ENCODE data around the gene VAC14. TPM values are rescaled to one million over a fixed set of nuclear protein-coding genes. Genes with fewer than 3 reads are reported as not detected.

VAC14 gene
- total RNA-seq, 1 donor from 2014 or later = 52.2 TPM

DNA sequence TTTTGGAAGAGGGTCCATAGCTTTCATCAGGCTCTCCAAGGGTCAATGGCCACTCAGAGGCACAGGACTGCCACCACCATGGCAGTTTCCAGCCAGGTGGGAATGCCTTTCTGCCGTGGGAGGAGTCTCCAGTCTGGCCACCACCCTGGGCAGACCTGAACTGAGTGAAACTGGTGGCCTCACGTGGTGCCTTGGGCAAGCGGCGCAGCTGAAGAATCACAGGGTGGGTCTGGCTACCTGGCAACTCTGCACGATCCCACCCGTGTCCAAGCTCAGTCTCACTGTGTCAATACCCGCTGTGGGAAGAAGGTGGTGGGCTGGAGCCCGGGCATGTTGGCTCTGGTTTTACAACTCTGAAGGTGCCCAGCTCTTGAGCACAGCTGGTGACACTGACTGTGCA lies 31.8 kb downstream of the VAC14 start:
- Histone ChIP-seq H3K36me3 (peaks cover 58% of the 10 kb centered on the region), H3K27me3 (no peaks in the 10 kb centered on the region), H3K4me3 (no peak overlapping the region), H3K27ac (no peak overlapping the region), H3K4me1 (no peaks in the 10 kb centered on the region), H3K9me3 (no peaks in the 10 kb centered on the region)
- TF ChIP-seq, protein P1, sequence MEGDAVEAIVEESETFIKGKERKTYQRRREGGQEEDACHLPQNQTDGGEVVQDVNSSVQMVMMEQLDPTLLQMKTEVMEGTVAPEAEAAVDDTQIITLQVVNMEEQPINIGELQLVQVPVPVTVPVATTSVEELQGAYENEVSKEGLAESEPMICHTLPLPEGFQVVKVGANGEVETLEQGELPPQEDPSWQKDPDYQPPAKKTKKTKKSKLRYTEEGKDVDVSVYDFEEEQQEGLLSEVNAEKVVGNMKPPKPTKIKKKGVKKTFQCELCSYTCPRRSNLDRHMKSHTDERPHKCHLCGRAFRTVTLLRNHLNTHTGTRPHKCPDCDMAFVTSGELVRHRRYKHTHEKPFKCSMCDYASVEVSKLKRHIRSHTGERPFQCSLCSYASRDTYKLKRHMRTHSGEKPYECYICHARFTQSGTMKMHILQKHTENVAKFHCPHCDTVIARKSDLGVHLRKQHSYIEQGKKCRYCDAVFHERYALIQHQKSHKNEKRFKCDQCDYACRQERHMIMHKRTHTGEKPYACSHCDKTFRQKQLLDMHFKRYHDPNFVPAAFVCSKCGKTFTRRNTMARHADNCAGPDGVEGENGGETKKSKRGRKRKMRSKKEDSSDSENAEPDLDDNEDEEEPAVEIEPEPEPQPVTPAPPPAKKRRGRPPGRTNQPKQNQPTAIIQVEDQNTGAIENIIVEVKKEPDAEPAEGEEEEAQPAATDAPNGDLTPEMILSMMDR (IDR thresholded peaks at IDR 0.05) = no peak
- ATAC-seq (no peak), DNase-seq (no peak)
- intact Hi-C loops (cut with DNase I) = no loop called here

DNA sequence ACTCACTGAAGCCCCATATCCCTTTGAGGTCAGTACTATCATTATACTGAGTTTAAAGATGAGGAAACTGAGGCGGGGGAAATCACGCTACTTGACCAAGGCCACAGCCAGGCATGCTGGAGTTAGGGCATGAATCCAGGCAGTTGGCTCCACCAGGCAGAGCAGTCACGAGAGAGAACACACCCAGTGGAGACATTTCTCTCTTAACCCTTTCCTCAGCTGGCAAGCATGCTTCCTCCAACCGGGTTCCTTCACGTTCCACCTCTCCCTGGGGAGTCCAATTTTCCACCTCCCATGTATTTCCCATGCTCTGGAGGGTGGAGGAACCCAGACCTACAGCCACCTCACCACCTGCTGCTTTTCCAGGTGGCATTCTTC lies 32.8 kb downstream of the VAC14 start:
- no peak for ATAC-seq
- Histone ChIP-seq H3K4me1 (no peaks in the 10 kb centered on the region), H3K27ac (no peak overlapping the region), H3K9me3 (no peaks in the 10 kb centered on the region), H3K27me3 (no peaks in the 10 kb centered on the region), H3K4me3 (no peak overlapping the region), H3K36me3 (peaks cover 48% of the 10 kb centered on the region)
- intact Hi-C loops (cut with DNase I) = no loop called here
- no peak for DNase-seq
- TF ChIP-seq, protein P1 (IDR thresholded peaks at IDR 0.05) = no peak

GRCh38 chr16:70767377-70768202 lies 33.4 kb downstream of the VAC14 start:
- no peaks in the 10 kb centered on the region for H3K9me3 ChIP-seq
- ATAC-seq (no peak), DNase-seq (no peak)
- no peak overlapping the region for H3K27ac ChIP-seq
- no peak overlapping the region for H3K4me3 ChIP-seq
- TF ChIP-seq, protein P1 (IDR thresholded peaks at IDR 0.05) = no peak
- peaks cover 45% of the 10 kb centered on the region for H3K36me3 ChIP-seq
- no peaks in the 10 kb centered on the region for H3K27me3 ChIP-seq
- intact Hi-C loops (cut with DNase I) = no loop called here
- H3K4me1 ChIP-seq = no peaks in the 10 kb centered on the region

DNA sequence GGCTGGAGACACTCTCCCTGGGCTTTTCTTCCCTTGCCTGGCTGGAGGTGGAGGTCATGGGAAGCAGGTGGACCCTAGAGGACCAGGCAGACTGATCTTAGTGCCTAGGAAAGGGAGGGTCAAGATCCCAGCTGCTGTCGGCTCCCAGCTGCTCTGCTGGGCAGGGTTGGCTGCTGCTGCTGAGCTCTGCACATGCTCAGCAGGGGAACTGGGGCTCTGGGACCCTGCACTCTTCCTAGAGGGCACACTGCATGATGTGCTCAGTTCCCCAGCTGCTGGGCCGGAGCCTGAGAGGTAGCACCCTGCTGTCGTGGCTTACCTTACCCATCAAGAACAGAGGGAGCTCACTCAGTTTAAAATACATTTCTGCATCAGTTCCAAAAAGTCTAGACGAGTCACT lies 34.3 kb downstream of the VAC14 start:
- H3K36me3 ChIP-seq = peaks cover 45% of the 10 kb centered on the region
- intact Hi-C loops (cut with DNase I) = no loop called here
- no peaks in the 10 kb centered on the region for H3K4me1 ChIP-seq
- H3K27me3 ChIP-seq = no peaks in the 10 kb centered on the region
- no peak for DNase-seq
- TF ChIP-seq, protein P1 (IDR thresholded peaks at IDR 0.05) = no peak
- H3K9me3 ChIP-seq = no peaks in the 10 kb centered on the region
- H3K4me3 ChIP-seq = no peak overlapping the region
- no peak for ATAC-seq
- no peak overlapping the region for H3K27ac ChIP-seq

DNA sequence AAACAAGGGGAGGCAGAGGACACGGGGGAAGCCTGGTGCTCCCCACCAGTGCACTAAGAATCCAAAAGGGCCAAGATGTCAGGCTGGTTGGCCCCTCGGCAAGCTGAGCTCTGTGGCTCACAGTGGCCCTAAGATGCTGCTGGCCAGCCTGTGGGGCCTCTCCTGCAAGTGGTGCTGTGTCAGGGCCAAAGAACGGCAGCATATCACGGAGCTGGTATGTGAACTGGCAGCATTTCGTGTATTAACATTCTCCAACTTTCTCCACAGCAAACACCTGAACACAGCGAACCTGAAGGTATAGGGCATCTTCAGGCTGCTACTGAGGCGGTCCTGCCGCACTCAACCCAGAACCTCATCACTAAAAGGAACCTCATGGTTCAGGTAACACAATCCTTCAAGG lies 34.8 kb downstream of the VAC14 start:
- no peaks in the 10 kb centered on the region for H3K27me3 ChIP-seq
- intact Hi-C loops (cut with DNase I) = no loop called here
- H3K4me1 ChIP-seq = no peaks in the 10 kb centered on the region
- ATAC-seq (no peak), DNase-seq (no peak)
- no peak overlapping the region for H3K4me3 ChIP-seq
- no peak overlapping the region for H3K27ac ChIP-seq
- TF ChIP-seq, protein P1 (IDR thresholded peaks at IDR 0.05) = no peak
- peaks cover 45% of the 10 kb centered on the region for H3K36me3 ChIP-seq
- H3K9me3 ChIP-seq = no peaks in the 10 kb centered on the region

Measured in upper lobe of right lung (tissue), 1 donor.